B cell (primary cell): ENCODE results near the gene PSPC1. TPM values are rescaled to one million over a fixed set of nuclear protein-coding genes. Genes with fewer than 3 reads are reported as not detected.
"Not testable (repeated sequence)": the region's sequence is repeated elsewhere in the genome, so short reads cannot be mapped to it uniquely, and the experiment has no call there.

ENCODE experiments used
- ATAC-seq: fragments of 200-7000 bp; cut with Tn5 transposase; one replicate; pipeline ENCODE4 v1.10.0; 2021; ENCODE audit warnings: low read depth, mild to moderate bottlenecking, moderate number of reproducible peaks, moderate library complexity
- CTCF ChIA-PET: fragments of 350-600 bp; sonication (Branson Sonifier 250); formaldehyde crosslinking; loops from one replicate; lab custom pipeline; 2021; ENCODE audit warnings: antibody characterized with exemption, inconsistent platforms; lab: Charles Lee
- POLR2A ChIA-PET: fragments of 350-600 bp; sonication (Branson Sonifier 250); formaldehyde crosslinking; loops from one replicate; lab custom pipeline; 2021; ENCODE audit warnings: antibody characterized with exemption; lab: Charles Lee
- DNase-seq: peaks from one replicate; pipeline ENCODE4 v3.0.0; 2013
- H2AFZ ChIP-seq: 2 replicates; pipeline ENCODE4 v1.6.1; 2012; ENCODE audit warnings: mild to moderate bottlenecking, low read depth, low read length; ENCODE audit not compliant: insufficient read depth, poor library complexity, severe bottlenecking
- H3K27ac ChIP-seq, 2 donors: 1 replicate in 1 of 2; 2 replicates in 1 of 2; pipeline ENCODE4 v1.5.1; 2012 to 2013; ENCODE audit warnings: low read length in 2 of 2, mild to moderate bottlenecking in 2 of 2, moderate library complexity in 1 of 2
- H3K27me3 ChIP-seq, 4 experiments: fragments of 200-600 bp in 1 of 4; sonication (generic) in 1 of 4; replicated peaks in 1 of 4; 1 replicate in 2 of 4; 2 replicates in 2 of 4; pipeline versions ENCODE4 v1.6.1 to v1.7.0; 2013 to 2016; ENCODE audit warnings: low read length in 3 of 4, mild to moderate bottlenecking in 2 of 4, mixed read lengths in 1 of 4, moderate library complexity in 1 of 4; ENCODE audit not compliant: insufficient read depth in 4 of 4, control insufficient read depth in 3 of 4; ENCODE audit errors: control extremely low read depth in 1 of 4
- H3K36me3 ChIP-seq, 2 experiments: replicated peaks in 1 of 2; 1 replicate in 1 of 2; 2 replicates in 1 of 2; pipeline versions ENCODE4 v1.6.1 to v1.7.1; 2013; ENCODE audit warnings: low read length in 1 of 2; ENCODE audit not compliant: insufficient read depth in 2 of 2, control insufficient read depth in 1 of 2; ENCODE audit errors: control extremely low read depth in 1 of 2, extremely low read depth in 1 of 2
- H3K4me1 ChIP-seq, 2 donors: fragments of 200-600 bp in 1 of 2; sonication (generic) in 1 of 2; 1 replicate in 1 of 2; 2 replicates in 1 of 2; pipeline versions ENCODE4 v1.5.1 to v1.6.1; 2013 to 2017; ENCODE audit warnings: low read length in 2 of 2; ENCODE audit not compliant: control insufficient read depth in 2 of 2, insufficient read depth in 2 of 2
- H3K4me2 ChIP-seq: replicated peaks from 2 replicates; pipeline ENCODE3; 2012; ENCODE audit warnings: mild to moderate bottlenecking, low read depth, low read length; ENCODE audit not compliant: poor library complexity, severe bottlenecking
- H3K4me3 ChIP-seq, 5 experiments: fragments of 200-600 bp in 1 of 5; sonication (generic) in 1 of 5; 1 replicate in 3 of 5; 2 replicates in 2 of 5; pipeline versions ENCODE4 v1.5.1 to v1.7.0; 2011 to 2016; ENCODE audit warnings: low read length in 4 of 5, mild to moderate bottlenecking in 4 of 5, low read depth in 2 of 5, control low read depth in 1 of 5, moderate library complexity in 1 of 5; ENCODE audit not compliant: insufficient read depth in 1 of 5; ENCODE audit errors: control extremely low read depth in 1 of 5, extremely low read depth in 1 of 5
- H3K79me2 ChIP-seq: fragments of 200-600 bp; sonication (generic); one replicate; pipeline ENCODE4 v1.6.0; 2016; ENCODE audit warnings: low read length; ENCODE audit not compliant: control insufficient read depth, insufficient read depth
- H3K9ac ChIP-seq: fragments of 200-600 bp; sonication (generic); 2 replicates; pipeline ENCODE4 v1.6.1; 2017; ENCODE audit warnings: mild to moderate bottlenecking, low read length, moderate library complexity
- H3K9me3 ChIP-seq, 3 donors: one replicate each; pipeline versions ENCODE4 v1.6.1 to v1.7.1; 2013; ENCODE audit warnings: low read length in 2 of 3; ENCODE audit not compliant: control insufficient read depth in 2 of 3, insufficient read depth in 1 of 3; ENCODE audit errors: control extremely low read depth in 1 of 3
- H4K20me1 ChIP-seq: 2 replicates; pipeline ENCODE4 v1.6.0; 2012; ENCODE audit warnings: mild to moderate bottlenecking, low read length; ENCODE audit not compliant: insufficient read depth, control insufficient read depth, poor library complexity, severe bottlenecking
- H3K27ac Mint-ChIP-seq: one replicate; pipeline ENCODE4 v1.8.0; 2021; ENCODE audit warnings: mixed read lengths
- H3K27me3 Mint-ChIP-seq: one replicate; pipeline ENCODE4 v1.8.0; 2021; ENCODE audit warnings: mixed read lengths
- H3K4me1 Mint-ChIP-seq: one replicate; pipeline ENCODE4 v1.8.0; 2021; ENCODE audit warnings: mixed read lengths
- H3K4me3 Mint-ChIP-seq: one replicate; pipeline ENCODE4 v1.8.0; 2021; ENCODE audit warnings: mixed read lengths
- H3K9me3 Mint-ChIP-seq: one replicate; pipeline ENCODE4 v1.8.0; 2022; ENCODE audit warnings: mixed read lengths; ENCODE audit not compliant: insufficient read depth
- CTCF ChIP-seq: fragments of 200-600 bp; IDR thresholded peaks from one replicate; pipeline ENCODE4 v1.8.0; 2022; ENCODE audit warnings: antibody characterized with exemption, mild to moderate bottlenecking
- EZH2 ChIP-seq: IDR thresholded peaks from 2 replicates; pipeline ENCODE4 v1.6.1; 2012; ENCODE audit warnings: borderline replicate concordance, low read depth, mild to moderate bottlenecking, moderate library complexity, low read length; ENCODE audit not compliant: insufficient read depth, poor library complexity, severe bottlenecking
- WGBS: methylation state at CpG from one replicate; pipeline ENCODE4 v1.1.5; 2013; ENCODE audit warnings: missing lambda C conversion rate; ENCODE audit not compliant: insufficient coverage; 5-methylcytosine and 5-hydroxymethylcytosine counted together
- intact Hi-C: fragments of 100-400 bp; cut with micrococcal nuclease; formaldehyde crosslinking; loops from one replicate; pipeline ENCODE4 v1.10.0; 2022
- polyA plus RNA-seq: library from polyadenylated mRNA; depleted of rRNA; stranded (reverse); fragments of >200 nt; gene quantifications from 2 replicates; pipeline ENCODE4 v1.2.3, GENCODE V29; 2012
- total RNA-seq, 2 donors: library from RNA; stranded (reverse); fragments of 120-200 nt in 1 of 2; gene quantifications; 1 replicate in 1 of 2; 2 replicates in 1 of 2; pipeline versions ENCODE4 v1.2.3 to v1.2.4, GENCODE V29; 2013 to 2022

Gene PSPC1
- total and polyA plus RNA-seq, 2 donors (not counting 1 experiment from before 2014, with no cell fraction given) = 55.3 to 121 TPM

GRCh38 chr13:19780753-19781418 lies 1.9 kb downstream of the PSPC1 start:
- peaks cover 36% of the 10 kb centered on the region for H4K20me1 ChIP-seq
- POLR2A ChIA-PET = interaction anchor here (0.9 to 1.5 kb wide), 2 partner anchors 48 to 80 kb away, joined by 7 to 14 read pairs; no protein-coding TSS in a partner anchor
- not testable (repeated sequence) for H3K27me3 Mint-ChIP-seq, DNase-seq, ATAC-seq, H3K27me3 ChIP-seq, H2AFZ ChIP-seq, H3K27ac Mint-ChIP-seq, H3K9me3 ChIP-seq, H3K36me3 ChIP-seq, H3K9me3 Mint-ChIP-seq
- H3K4me1 ChIP-seq = peaks cover 5 to 15% of the 10 kb centered on the region in 2 donors
- H3K4me1 Mint-ChIP-seq = peaks cover 14% of the 10 kb centered on the region
- H3K4me3 Mint-ChIP-seq = peak overlapping the region; percentile 98
- H3K9ac ChIP-seq = peak overlapping the region; percentile 99
- WGBS = 90% methylated on average over 13 of the region's 22 CpGs
- H3K79me2 ChIP-seq = peaks cover 48% of the 10 kb centered on the region
- H3K4me2 ChIP-seq = peak overlapping the region; percentile 82
- peak overlapping the region in 4 of 5 experiments; percentile 96 to 98 (median 98) for H3K4me3 ChIP-seq
- CTCF ChIA-PET = interaction anchor here (0.7 to 1.4 kb wide), 2 partner anchors 83 to 305 kb away, joined by 3 to 4 read pairs; partner anchors contain the start of gene ZMYM5
- peak overlapping the region; percentile 88 to 92 for H3K27ac ChIP-seq
- intact Hi-C loops = loop anchor here (5.0 kb wide), 1 partner anchor 381 kb away; the partner anchor contains the start of gene GJA3

- POLR2A ChIA-PET = no interaction called here
- Histone ChIP-seq H3K27ac (no peak overlapping the region), H3K36me3 (peaks cover 10 to 35% of the 10 kb centered on the region in 2 experiments), H3K4me3 (no peak overlapping the region), H3K9ac (no peak overlapping the region), H3K4me2 (no peak overlapping the region), H3K4me1 (peaks cover 3 to 17% of the 10 kb centered on the region in 2 donors), H3K27me3 (no peaks in the 10 kb centered on the region), H3K79me2 (peaks cover 100% of the 10 kb centered on the region), H4K20me1 (peaks cover 67% of the 10 kb centered on the region), H2AFZ (no peak overlapping the region), H3K9me3 (no peaks in the 10 kb centered on the region)
- ATAC-seq (no peak), DNase-seq (no peak)
- intact Hi-C loops = no loop called here
- 100% methylated on average over 5 of the region's 6 CpGs for WGBS
- no peak overlapping the region for H3K4me3 Mint-ChIP-seq
- H3K4me1 Mint-ChIP-seq = peaks cover 37% of the 10 kb centered on the region
- H3K9me3 Mint-ChIP-seq = no peaks in the 10 kb centered on the region
- no peaks in the 10 kb centered on the region for H3K27me3 Mint-ChIP-seq
- no peak for TF ChIP-seq EZH2
- TF ChIP-seq CTCF = no peak
- CTCF ChIA-PET = interaction anchor here (1.2 kb wide), 1 partner anchor 10 kb away, joined by 3 read pairs; the partner anchor contains the start of gene PSPC1
- no peak overlapping the region for H3K27ac Mint-ChIP-seq
Measured at GRCh38 chr13:19772306-19772705, 10.4 kb downstream of the PSPC1 start.
